Thyroid gland (tissue), 4 donors: Measurements from ENCODE around the gene IFT22. TPM values are rescaled to one million over a fixed set of nuclear protein-coding genes. Genes with fewer than 3 reads are reported as not detected.

Experiments used
- DNase-seq, 2 donors: peaks; one replicate each; pipeline ENCODE4 v3.0.0-alpha.2; 2019
- H3K27ac ChIP-seq, 3 donors: fragments of 200-600 bp; sonication (generic); 1 replicate in 2 of 3; 2 replicates in 1 of 3; pipeline ENCODE4 v1.5.1; 2016 to 2019; ENCODE audit warnings: mild to moderate bottlenecking in 1 of 3, moderate library complexity in 1 of 3
- H3K27me3 ChIP-seq: fragments of 200-600 bp; sonication (generic); one replicate; pipeline ENCODE4 v1.5.1; 2019
- H3K36me3 ChIP-seq, 2 donors: fragments of 200-600 bp; sonication (generic); one replicate each; pipeline ENCODE4 v1.5.1; 2016 to 2019
- H3K4me1 ChIP-seq, 2 donors: fragments of 200-600 bp; sonication (generic); one replicate each; pipeline ENCODE4 v1.5.1; 2017 to 2019
- H3K4me3 ChIP-seq, 3 donors: fragments of 200-600 bp; sonication (generic); replicated peaks in 1 of 3; 1 replicate in 2 of 3; 2 replicates in 1 of 3; pipeline ENCODE4 v1.5.1; 2016; ENCODE audit warnings: mild to moderate bottlenecking in 1 of 3
- H3K9me3 ChIP-seq: fragments of 200-600 bp; sonication (generic); one replicate; pipeline ENCODE4 v1.5.1; 2017
- POLR2A ChIP-seq, 2 donors: fragments of 450-650 bp; IDR thresholded peaks; one replicate each; pipeline ENCODE4 v1.6.1; 2017; ENCODE audit warnings: antibody characterized with exemption in 2 of 2, mild to moderate bottlenecking in 2 of 2, moderate library complexity in 1 of 2
- WGBS, 2 donors: methylation state at CpG; one replicate each; pipeline ENCODE4 v1.1.5; 2017; 5-methylcytosine and 5-hydroxymethylcytosine counted together
- intact Hi-C: fragments of 100-400 bp; cut with DNase I; formaldehyde crosslinking; loops from one replicate; pipeline ENCODE4 v1.15.1; 2023
- total RNA-seq, 4 donors: library from RNA; depleted of rRNA; stranded (reverse); fragments of >200 nt; gene quantifications; one replicate each; pipeline ENCODE4 v1.2.3, GENCODE V29; 2016
- TF ChIP-seq, protein P1 (sequence below), 6 experiments: fragments of 200-600 bp in 3 of 6; fragments of 450-650 bp in 3 of 6; sonication (generic) in 3 of 6; IDR thresholded peaks; one replicate each; pipeline ENCODE4 v1.5.1; 2016 to 2019; ENCODE audit warnings: antibody characterized with exemption in 6 of 6, mild to moderate bottlenecking in 2 of 6, inconsistent platforms in 1 of 6, moderate library complexity in 1 of 6

IFT22 gene
- total RNA-seq, 4 donors from 2014 or later: 48.2 to 57.2 (median 55.4) TPM

DNA sequence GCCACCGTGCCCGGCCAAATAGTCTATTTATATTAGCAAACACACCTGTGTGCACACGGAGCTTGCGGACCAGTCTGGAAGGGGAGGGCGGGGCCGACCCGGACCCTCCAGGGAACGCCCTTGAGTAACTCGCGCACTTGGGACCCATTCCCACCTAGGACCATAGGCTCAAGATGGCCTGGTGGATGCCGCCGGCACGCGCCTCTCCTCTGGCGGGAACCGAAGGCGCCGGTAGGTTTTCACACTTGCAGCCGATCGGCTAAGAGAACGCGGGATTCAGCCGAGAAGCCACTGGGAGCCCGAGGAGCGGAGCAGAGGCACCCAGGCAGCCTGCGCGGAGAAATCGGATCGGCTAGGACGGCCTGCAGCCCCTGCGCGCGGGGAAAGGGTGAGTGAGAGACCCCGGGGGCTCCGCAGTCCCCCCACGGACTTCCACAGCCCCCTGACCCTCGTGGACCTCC, 18.9 kb downstream of the IFT22 start:
- Histone ChIP-seq H3K9me3 (no peaks in the 10 kb centered on the region), H3K36me3 (no peaks in the 10 kb centered on the region), H3K4me3 (no peak overlapping the region), H3K4me1 (peaks cover under 1 to 4% of the 10 kb centered on the region in 2 donors), H3K27ac (no peak overlapping the region), H3K27me3 (peaks cover 43% of the 10 kb centered on the region)
- 5 to 19% methylated on average over 8 to 24 of the region's 37 CpGs for WGBS, 2 donors
- TF ChIP-seq POLR2A (IDR thresholded peaks at IDR 0.05): no peak
- TF ChIP-seq, protein P1, sequence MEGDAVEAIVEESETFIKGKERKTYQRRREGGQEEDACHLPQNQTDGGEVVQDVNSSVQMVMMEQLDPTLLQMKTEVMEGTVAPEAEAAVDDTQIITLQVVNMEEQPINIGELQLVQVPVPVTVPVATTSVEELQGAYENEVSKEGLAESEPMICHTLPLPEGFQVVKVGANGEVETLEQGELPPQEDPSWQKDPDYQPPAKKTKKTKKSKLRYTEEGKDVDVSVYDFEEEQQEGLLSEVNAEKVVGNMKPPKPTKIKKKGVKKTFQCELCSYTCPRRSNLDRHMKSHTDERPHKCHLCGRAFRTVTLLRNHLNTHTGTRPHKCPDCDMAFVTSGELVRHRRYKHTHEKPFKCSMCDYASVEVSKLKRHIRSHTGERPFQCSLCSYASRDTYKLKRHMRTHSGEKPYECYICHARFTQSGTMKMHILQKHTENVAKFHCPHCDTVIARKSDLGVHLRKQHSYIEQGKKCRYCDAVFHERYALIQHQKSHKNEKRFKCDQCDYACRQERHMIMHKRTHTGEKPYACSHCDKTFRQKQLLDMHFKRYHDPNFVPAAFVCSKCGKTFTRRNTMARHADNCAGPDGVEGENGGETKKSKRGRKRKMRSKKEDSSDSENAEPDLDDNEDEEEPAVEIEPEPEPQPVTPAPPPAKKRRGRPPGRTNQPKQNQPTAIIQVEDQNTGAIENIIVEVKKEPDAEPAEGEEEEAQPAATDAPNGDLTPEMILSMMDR (IDR thresholded peaks at IDR 0.05): no peak
- intact Hi-C loops: no loop called here
- DNase-seq: no peak

- intact Hi-C loops: no loop called here
- TF ChIP-seq POLR2A (IDR thresholded peaks at IDR 0.05): no peak
- TF ChIP-seq, protein P1 (IDR thresholded peaks at IDR 0.05): no peak
- no peak overlapping the region for H3K4me3 ChIP-seq
- peaks cover 43% of the 10 kb centered on the region for H3K27me3 ChIP-seq
- H3K36me3 ChIP-seq: no peaks in the 10 kb centered on the region
- H3K27ac ChIP-seq: no peak overlapping the region
- DNase-seq: no peak
- no peaks in the 10 kb centered on the region for H3K9me3 ChIP-seq
- 71 to 74% methylated on average over 12 to 14 of the region's 16 CpGs for WGBS, 2 donors
- H3K4me1 ChIP-seq: peaks cover 0 to 3% of the 10 kb centered on the region in 2 donors
Observed at GRCh38 chr7:101300465-101301376, 20.9 kb downstream of the IFT22 start.

DNA sequence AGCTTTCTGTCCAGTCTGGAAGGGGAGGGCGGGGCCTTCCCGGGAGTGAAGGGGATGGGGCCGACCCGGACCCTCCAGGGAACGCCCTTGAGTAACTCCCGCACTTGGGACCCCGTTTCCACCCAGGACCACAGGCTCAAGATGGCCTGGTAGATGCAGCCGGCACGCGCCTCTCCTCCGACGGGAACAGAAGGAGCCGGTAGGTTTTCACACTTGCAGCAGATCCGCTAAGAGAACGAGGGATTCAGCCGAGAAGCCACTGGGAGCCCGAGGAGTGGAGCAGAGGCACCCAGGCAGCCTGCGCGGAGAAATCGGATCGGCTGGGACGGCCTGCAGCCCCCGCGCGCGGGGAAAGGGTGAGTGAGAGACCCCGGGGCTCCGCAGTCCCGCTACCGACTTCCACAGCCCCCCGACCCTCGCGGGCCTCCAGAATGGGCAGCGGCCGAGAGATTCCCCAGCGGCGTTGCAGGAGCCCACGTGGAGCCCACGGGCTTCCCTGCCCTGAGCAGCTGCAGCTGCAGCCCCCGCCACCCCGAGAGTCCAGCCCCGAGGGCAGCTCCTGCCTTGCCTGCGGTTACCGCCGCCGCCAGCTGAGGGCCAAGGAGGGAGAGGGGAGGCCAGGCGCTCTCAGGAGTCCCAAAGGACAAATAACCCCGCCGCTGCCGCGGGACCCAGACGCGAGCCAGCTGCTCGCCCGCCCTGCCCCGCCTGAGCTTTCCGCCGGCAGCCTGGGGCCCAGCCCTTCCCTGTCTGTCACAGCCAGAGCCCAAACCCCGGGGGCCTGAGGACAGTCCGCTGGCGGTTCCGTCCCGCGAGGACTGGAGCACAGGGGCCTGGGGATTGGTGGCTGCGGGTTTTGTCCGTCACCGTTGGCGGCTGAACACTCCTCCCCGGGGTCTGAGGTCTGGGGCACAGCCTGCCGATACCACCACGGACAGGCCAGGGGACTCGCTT, 21.8 kb downstream of the IFT22 start:
- Histone ChIP-seq H3K36me3 (no peaks in the 10 kb centered on the region), H3K9me3 (no peaks in the 10 kb centered on the region), H3K27ac (no peak overlapping the region), H3K4me3 (no peak overlapping the region), H3K4me1 (peaks cover 0 to 3% of the 10 kb centered on the region in 2 donors), H3K27me3 (peaks cover 43% of the 10 kb centered on the region)
- intact Hi-C loops: no loop called here
- no peak for DNase-seq
- no peak for TF ChIP-seq POLR2A (IDR thresholded peaks at IDR 0.05)
- TF ChIP-seq, protein P1 (IDR thresholded peaks at IDR 0.05): no peak
- WGBS, 2 donors: 2 to 6% methylated on average over 17 to 29 of the region's 72 CpGs

GRCh38 chr7:101294832-101295121, 26.8 kb downstream of the IFT22 start:
- Histone ChIP-seq H3K4me3 (no peak overlapping the region), H3K27ac (no peak overlapping the region), H3K27me3 (peaks cover 18% of the 10 kb centered on the region), H3K4me1 (peaks cover 0 to 2% of the 10 kb centered on the region in 2 donors), H3K9me3 (no peaks in the 10 kb centered on the region), H3K36me3 (no peaks in the 10 kb centered on the region)
- TF ChIP-seq, protein P1 (IDR thresholded peaks at IDR 0.05): no peak
- no peak for TF ChIP-seq POLR2A (IDR thresholded peaks at IDR 0.05)
- intact Hi-C loops: no loop called here
- 80 to 86% methylated on average over 8 of the region's 8 CpGs for WGBS, 2 donors
- DNase-seq: no peak
